Anterior cingulate cortex (tissue), 58 donors: ENCODE measurements around the gene ENPP1.
"Not testable (repeated sequence)": the region's sequence is repeated elsewhere in the genome, so short reads cannot be mapped to it uniquely, and the experiment has no call there.

Source experiments
- DNase-seq, 58 donors: peaks; one replicate each; lab custom pipeline; 2025; lab: John Stamatoyannopoulos, UW

Gene ENPP1

GRCh38 chr6:131910219-131910589, 102.4 kb downstream of the ENPP1 start:
- no peak for DNase-seq

GRCh38 chr6:131910956-131911355, 103.1 kb downstream of the ENPP1 start:
- DNase-seq = no peak

GRCh38 chr6:131911951-131912350, 104.1 kb downstream of the ENPP1 start:
- no peak for DNase-seq

GRCh38 chr6:131914234-131914633, 106.4 kb downstream of the ENPP1 start:
- DNase-seq = no peak

- DNase-seq = peak in 41 of 58 donors; percentile 1 to 75 (median 19)
Observed at GRCh38 chr6:131914967-131915751, 107.3 kb downstream of the ENPP1 start.

GRCh38 chr6:131916091-131916796, 108.4 kb downstream of the ENPP1 start:
- not testable (repeated sequence) for DNase-seq

GRCh38 chr6:131916847-131917246, 109.0 kb downstream of the ENPP1 start:
- DNase-seq = no peak

- DNase-seq = no peak
Observed at GRCh38 chr6:131917318-131917717, 109.5 kb downstream of the ENPP1 start.

GRCh38 chr6:131917763-131918649, 110.2 kb downstream of the ENPP1 start:
- DNase-seq = no peak

GRCh38 chr6:131918650-131919355, 111.0 kb downstream of the ENPP1 start:
- DNase-seq = no peak

GRCh38 chr6:131920656-131921055, 112.8 kb downstream of the ENPP1 start:
- no peak for DNase-seq

GRCh38 chr6:131923356-131923755, 115.5 kb downstream of the ENPP1 start:
- DNase-seq = peak in 7 of 58 donors; percentile 0 to 20 (median 3)

- peak in 1 of 58 donors; percentile 13 for DNase-seq
Observed at GRCh38 chr6:131924881-131925474, 117.2 kb downstream of the ENPP1 start.

- no peak for DNase-seq
Observed at GRCh38 chr6:131929264-131929663, 121.4 kb downstream of the ENPP1 start.

GRCh38 chr6:131929976-131930375, 122.2 kb downstream of the ENPP1 start:
- DNase-seq = no peak

GRCh38 chr6:131931063-131931750, 123.4 kb downstream of the ENPP1 start:
- DNase-seq = no peak

GRCh38 chr6:131936156-131936555, 128.3 kb downstream of the ENPP1 start:
- DNase-seq = no peak

- DNase-seq = no peak
Observed at GRCh38 chr6:131937226-131937625, 129.4 kb downstream of the ENPP1 start.
